Mesendoderm (in vitro differentiated cells): ENCODE results near the gene TMEM170A.
A peak's percentile ranks its signal among the peaks of the same experiment; 100 is the strongest.

Experiments
- DNase-seq: peaks from one replicate; pipeline ENCODE4 v3.0.0; 2013
- H2AK5ac ChIP-seq: 2 replicates; pipeline ENCODE4 v1.6.1; 2013; ENCODE audit warnings: low read length, inconsistent platforms
- H2BK120ac ChIP-seq: 2 replicates; pipeline ENCODE4 v1.6.1; 2013; ENCODE audit warnings: low read depth, mild to moderate bottlenecking, low read length, moderate library complexity, mixed read lengths
- H2BK15ac ChIP-seq: replicated peaks from 2 replicates; pipeline ENCODE4 v1.6.1; 2013; ENCODE audit warnings: low read depth, mild to moderate bottlenecking, moderate library complexity
- H2BK5ac ChIP-seq: 2 replicates; pipeline ENCODE4 v1.6.1; 2013; ENCODE audit warnings: low read length, inconsistent platforms
- H3K18ac ChIP-seq: 2 replicates; pipeline ENCODE4 v1.6.1; 2013; ENCODE audit warnings: mild to moderate bottlenecking, low read length, mixed read lengths
- H3K23ac ChIP-seq: one replicate; pipeline ENCODE4 v1.6.1; 2013; ENCODE audit warnings: low read length
- H3K27ac ChIP-seq: 2 replicates; pipeline ENCODE4 v1.5.1; 2013; ENCODE audit warnings: low read depth, mild to moderate bottlenecking, inconsistent platforms, low read length, moderate library complexity
- H3K27me3 ChIP-seq: 2 replicates; pipeline ENCODE4 v1.6.1; 2013; ENCODE audit warnings: low read length, control low read depth, mild to moderate bottlenecking, inconsistent platforms; ENCODE audit not compliant: insufficient read depth, poor library complexity
- H3K36me3 ChIP-seq: 2 replicates; pipeline ENCODE4 v1.6.1; 2013; ENCODE audit warnings: low read length, inconsistent platforms; ENCODE audit not compliant: control insufficient read depth, insufficient read depth
- H3K4ac ChIP-seq: one replicate; pipeline ENCODE4 v1.6.1; 2013; ENCODE audit warnings: low read depth, mild to moderate bottlenecking, low read length, moderate library complexity
- H3K4me1 ChIP-seq: 2 replicates; pipeline ENCODE4 v1.6.1; 2013; ENCODE audit warnings: low read depth, low read length, inconsistent platforms; ENCODE audit not compliant: control insufficient read depth
- H3K4me2 ChIP-seq: 2 replicates; pipeline ENCODE4 v1.6.1; 2013; ENCODE audit warnings: low read length
- H3K4me3 ChIP-seq: 2 replicates; pipeline ENCODE4 v1.5.1; 2013; ENCODE audit warnings: mild to moderate bottlenecking, low read length
- H3K56ac ChIP-seq: one replicate; pipeline ENCODE4 v1.6.1; 2013; ENCODE audit warnings: low read length
- H3K79me1 ChIP-seq: 2 replicates; pipeline ENCODE4 v1.6.1; 2013; ENCODE audit warnings: low read length, inconsistent platforms
- H3K79me2 ChIP-seq: 2 replicates; pipeline ENCODE4 v1.6.1; 2013; ENCODE audit warnings: mild to moderate bottlenecking, low read length; ENCODE audit not compliant: control insufficient read depth, insufficient read depth
- H3K9ac ChIP-seq: 2 replicates; pipeline ENCODE4 v1.6.1; 2013; ENCODE audit warnings: low read length, inconsistent platforms
- H4K5ac ChIP-seq: one replicate; pipeline ENCODE4 v1.6.1; 2013; ENCODE audit warnings: low read length
- H4K8ac ChIP-seq: one replicate; pipeline ENCODE4 v1.6.1; 2013; ENCODE audit warnings: low read depth, mild to moderate bottlenecking, control low read depth, low read length, moderate library complexity
- WGBS: extraction: QIAGEN DNeasy Blood & Tissue Kit; methylation state at CpG from one replicate; pipeline ENCODE4 v1.1.7; 2013; ENCODE audit warnings: low lambda C conversion rate, missing lambda C conversion rate; ENCODE audit not compliant: insufficient coverage; ENCODE audit errors: extremely low coverage; 5-methylcytosine and 5-hydroxymethylcytosine counted together

The TMEM170A gene

DNA sequence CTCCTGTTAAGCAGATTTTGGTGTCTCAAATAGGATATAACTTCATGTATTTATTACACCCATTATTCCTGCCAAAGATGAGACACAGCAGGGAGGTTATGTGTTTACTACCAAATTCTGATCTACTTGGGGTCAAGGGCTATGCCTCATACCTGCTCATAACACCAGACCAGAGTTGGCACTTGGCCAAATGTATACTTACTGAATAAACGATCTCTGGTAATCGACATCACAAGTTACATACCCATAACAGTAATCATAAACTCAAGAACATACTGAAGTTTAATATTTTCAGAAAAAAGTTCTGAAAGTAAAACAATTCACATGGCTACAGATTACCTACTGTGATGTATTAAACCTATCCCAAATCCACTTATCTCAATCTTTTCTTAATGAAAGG, 2.9 kb downstream of the TMEM170A start:
- no peak overlapping the region for H3K56ac ChIP-seq
- H4K8ac ChIP-seq, result no peak overlapping the region
- no peaks in the 10 kb centered on the region for H3K36me3 ChIP-seq
- peaks cover 14% of the 10 kb centered on the region for H3K79me1 ChIP-seq
- no peak overlapping the region for H3K4ac ChIP-seq
- peaks cover 56% of the 10 kb centered on the region for H3K79me2 ChIP-seq
- H3K4me1 ChIP-seq, result peaks cover 2% of the 10 kb centered on the region
- no peak overlapping the region for H3K4me3 ChIP-seq
- no peak for DNase-seq
- no peak overlapping the region for H3K27ac ChIP-seq
- WGBS, result no CpG with 5 or more reads among the region's 2 CpGs
- H3K18ac ChIP-seq, result no peak overlapping the region
- no peaks in the 10 kb centered on the region for H3K27me3 ChIP-seq
- H4K5ac ChIP-seq, result no peak overlapping the region
- H3K4me2 ChIP-seq, result no peak overlapping the region
- no peak overlapping the region for H2BK15ac ChIP-seq
- no peak overlapping the region for H2BK5ac ChIP-seq
- no peak overlapping the region for H2AK5ac ChIP-seq
- no peak overlapping the region for H2BK120ac ChIP-seq
- no peak overlapping the region for H3K23ac ChIP-seq
- H3K9ac ChIP-seq, result no peak overlapping the region

DNA sequence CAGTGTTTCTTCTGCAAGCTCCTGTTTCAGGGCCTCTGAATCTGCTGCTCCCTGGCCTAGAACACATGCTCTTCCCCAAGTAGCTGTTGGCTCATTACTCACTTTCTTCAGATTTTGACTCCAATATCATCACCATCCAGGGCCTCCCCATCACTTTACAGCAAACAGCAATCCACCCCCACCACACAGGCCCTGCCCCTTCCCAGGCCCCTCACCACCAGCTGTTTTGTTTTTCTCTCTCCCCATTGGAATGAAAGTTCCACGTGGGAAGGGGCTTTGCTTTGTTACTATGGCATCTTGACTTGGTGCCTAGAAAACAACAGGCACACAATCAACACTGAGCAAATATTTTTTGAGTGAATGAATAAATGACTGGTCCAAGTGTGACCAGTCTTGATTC, 4.0 kb downstream of the TMEM170A start:
- Histone ChIP-seq H3K9ac (no peak overlapping the region), H2BK120ac (no peak overlapping the region), H3K27ac (no peak overlapping the region), H3K27me3 (no peaks in the 10 kb centered on the region), H3K79me1 (peaks cover 18% of the 10 kb centered on the region), H2AK5ac (no peak overlapping the region), H3K4me3 (no peak overlapping the region), H3K79me2 (peaks cover 60% of the 10 kb centered on the region), H3K4ac (no peak overlapping the region), H3K4me2 (no peak overlapping the region), H3K23ac (no peak overlapping the region), H3K18ac (no peak overlapping the region), H2BK15ac (no peak overlapping the region), H4K5ac (no peak overlapping the region), H3K4me1 (peaks cover 2% of the 10 kb centered on the region), H3K36me3 (no peaks in the 10 kb centered on the region), H2BK5ac (no peak overlapping the region), H3K56ac (peak overlapping the region; percentile 40), H4K8ac (no peak overlapping the region)
- peak; percentile 54 for DNase-seq
- no CpG with 5 or more reads among the region's 1 CpG for WGBS

DNA sequence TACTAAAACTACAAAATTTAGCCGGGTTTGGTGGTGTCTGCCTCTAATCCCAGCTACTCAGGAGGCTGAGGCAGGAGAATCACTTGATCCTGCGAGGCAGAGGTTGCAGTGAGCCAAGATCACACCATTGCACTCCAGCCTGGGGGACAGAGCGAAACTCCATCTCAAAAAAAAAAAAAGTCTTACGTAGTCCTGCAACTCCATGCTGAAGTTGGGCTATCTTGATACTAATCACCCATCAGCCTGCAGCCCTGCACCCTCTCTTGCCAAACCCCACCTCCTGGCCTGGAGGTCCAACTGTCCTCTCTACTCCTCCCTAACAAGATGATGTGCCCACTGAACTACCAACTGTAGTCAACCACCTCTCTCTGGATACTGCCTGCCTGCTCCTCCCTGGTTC, 4.8 kb downstream of the TMEM170A start:
- no peak overlapping the region for H2BK120ac ChIP-seq
- H3K79me1 ChIP-seq, result peaks cover 18% of the 10 kb centered on the region
- no peak overlapping the region for H3K9ac ChIP-seq
- H3K36me3 ChIP-seq, result no peaks in the 10 kb centered on the region
- no peak overlapping the region for H4K5ac ChIP-seq
- no peak overlapping the region for H3K4ac ChIP-seq
- no peak overlapping the region for H4K8ac ChIP-seq
- no peak overlapping the region for H3K23ac ChIP-seq
- H2AK5ac ChIP-seq, result no peak overlapping the region
- no peak overlapping the region for H3K56ac ChIP-seq
- H3K4me1 ChIP-seq, result peaks cover 2% of the 10 kb centered on the region
- no peak overlapping the region for H3K4me3 ChIP-seq
- no peaks in the 10 kb centered on the region for H3K27me3 ChIP-seq
- no peak overlapping the region for H2BK5ac ChIP-seq
- no peak overlapping the region for H3K27ac ChIP-seq
- H3K79me2 ChIP-seq, result peaks cover 64% of the 10 kb centered on the region
- DNase-seq, result no peak
- no peak overlapping the region for H3K18ac ChIP-seq
- WGBS, result no CpG with 5 or more reads among the region's 4 CpGs
- H3K4me2 ChIP-seq, result no peak overlapping the region
- H2BK15ac ChIP-seq, result no peak overlapping the region

DNA sequence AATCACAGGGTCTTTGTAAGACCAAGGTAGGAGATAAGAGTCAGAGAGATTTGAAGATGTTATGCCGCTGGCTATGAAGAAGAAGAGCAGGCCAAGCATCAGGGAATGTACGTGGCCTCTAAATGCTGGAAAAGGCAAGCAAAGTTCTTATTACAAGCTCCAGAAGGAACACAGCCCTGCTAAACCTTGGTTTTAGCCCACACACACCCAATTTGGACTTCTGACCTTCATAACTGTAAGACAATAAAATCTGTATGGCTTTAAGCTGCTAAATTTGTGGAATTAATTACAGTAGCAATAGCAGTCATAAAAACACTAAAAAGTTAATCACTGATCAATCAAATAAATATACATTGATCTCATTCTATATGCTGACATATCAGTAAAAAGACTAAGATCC, 6.0 kb downstream of the TMEM170A start:
- Histone ChIP-seq H3K36me3 (no peaks in the 10 kb centered on the region), H3K4me1 (peaks cover 2% of the 10 kb centered on the region), H3K18ac (no peak overlapping the region), H3K4ac (no peak overlapping the region), H3K79me1 (peaks cover 21% of the 10 kb centered on the region), H4K5ac (no peak overlapping the region), H2BK15ac (no peak overlapping the region), H2AK5ac (no peak overlapping the region), H3K4me2 (no peak overlapping the region), H2BK120ac (no peak overlapping the region), H3K23ac (no peak overlapping the region), H3K4me3 (no peak overlapping the region), H3K56ac (no peak overlapping the region), H2BK5ac (no peak overlapping the region), H3K27me3 (no peaks in the 10 kb centered on the region), H3K79me2 (peaks cover 69% of the 10 kb centered on the region), H3K9ac (no peak overlapping the region), H4K8ac (no peak overlapping the region), H3K27ac (no peak overlapping the region)
- no CpG with 5 or more reads among the region's 2 CpGs for WGBS
- DNase-seq, result no peak

DNA sequence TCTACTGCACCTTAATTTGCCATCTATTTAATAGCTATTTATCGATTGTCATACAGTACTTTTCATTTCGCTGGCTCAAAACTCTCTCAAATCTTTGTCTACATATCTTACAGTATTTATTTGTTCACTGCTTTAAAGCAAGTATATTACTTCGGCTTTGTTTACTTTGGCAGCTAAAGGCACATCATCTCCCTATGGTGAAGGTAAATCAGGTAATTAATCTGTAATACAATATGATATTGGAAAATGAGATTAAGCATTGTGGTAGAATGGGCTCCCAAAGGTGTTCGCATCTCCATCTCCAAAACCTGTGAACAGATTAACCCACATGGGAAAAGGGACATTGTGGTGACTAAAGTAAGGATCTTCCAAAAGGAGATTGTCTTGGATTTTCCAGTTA, 6.5 kb downstream of the TMEM170A start:
- no CpG with 5 or more reads among the region's 4 CpGs for WGBS
- Histone ChIP-seq H2BK120ac (no peak overlapping the region), H2BK15ac (no peak overlapping the region), H4K5ac (no peak overlapping the region), H2AK5ac (no peak overlapping the region), H3K23ac (no peak overlapping the region), H3K79me2 (peaks cover 69% of the 10 kb centered on the region), H3K9ac (no peak overlapping the region), H3K56ac (no peak overlapping the region), H3K4me2 (no peak overlapping the region), H3K27ac (no peak overlapping the region), H3K79me1 (peaks cover 21% of the 10 kb centered on the region), H3K4ac (no peak overlapping the region), H3K18ac (no peak overlapping the region), H2BK5ac (no peak overlapping the region), H3K36me3 (no peaks in the 10 kb centered on the region), H3K4me3 (no peak overlapping the region), H3K4me1 (peaks cover 2% of the 10 kb centered on the region), H4K8ac (no peak overlapping the region), H3K27me3 (no peaks in the 10 kb centered on the region)
- DNase-seq, result no peak

DNA sequence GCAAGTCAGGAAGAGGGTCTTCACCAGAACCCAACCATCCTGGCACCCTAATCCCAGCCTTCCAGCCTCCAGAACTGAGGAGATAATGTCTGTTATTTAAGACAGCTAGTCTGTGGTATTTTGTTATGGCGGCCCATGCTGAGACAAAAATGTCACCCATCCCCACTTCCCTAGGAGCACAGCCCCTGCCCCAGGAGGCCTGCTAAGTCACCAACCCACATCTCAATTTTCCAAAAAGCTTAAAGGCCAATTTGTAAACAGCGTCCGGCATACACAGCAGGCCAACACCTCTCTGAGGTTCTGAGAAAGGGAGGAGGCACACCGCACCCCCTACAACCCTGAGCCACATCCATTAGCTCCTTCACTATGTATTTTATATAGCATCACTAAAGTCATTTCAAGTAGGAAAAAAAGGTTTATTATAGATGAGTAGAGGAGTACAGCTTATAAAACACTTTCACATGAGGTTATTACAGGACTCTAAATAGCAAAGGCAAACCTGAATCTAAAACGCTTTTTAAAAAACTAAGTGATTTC, 6.9 kb downstream of the TMEM170A start:
- Histone ChIP-seq H3K27me3 (no peaks in the 10 kb centered on the region), H3K4me1 (peaks cover 2% of the 10 kb centered on the region), H4K5ac (no peak overlapping the region), H3K4me2 (no peak overlapping the region), H3K18ac (no peak overlapping the region), H2BK120ac (no peak overlapping the region), H3K56ac (no peak overlapping the region), H4K8ac (no peak overlapping the region), H2BK5ac (no peak overlapping the region), H3K79me2 (peaks cover 70% of the 10 kb centered on the region), H3K23ac (no peak overlapping the region), H3K9ac (no peak overlapping the region), H2AK5ac (no peak overlapping the region), H3K4me3 (no peak overlapping the region), H3K36me3 (no peaks in the 10 kb centered on the region), H3K79me1 (peaks cover 25% of the 10 kb centered on the region), H3K27ac (no peak overlapping the region), H3K4ac (no peak overlapping the region), H2BK15ac (no peak overlapping the region)
- WGBS, result no CpG with 5 or more reads among the region's 5 CpGs
- DNase-seq, result no peak
